ENCODE measurements around the gene MRGPRX3.

Gene MRGPRX3

DNA sequence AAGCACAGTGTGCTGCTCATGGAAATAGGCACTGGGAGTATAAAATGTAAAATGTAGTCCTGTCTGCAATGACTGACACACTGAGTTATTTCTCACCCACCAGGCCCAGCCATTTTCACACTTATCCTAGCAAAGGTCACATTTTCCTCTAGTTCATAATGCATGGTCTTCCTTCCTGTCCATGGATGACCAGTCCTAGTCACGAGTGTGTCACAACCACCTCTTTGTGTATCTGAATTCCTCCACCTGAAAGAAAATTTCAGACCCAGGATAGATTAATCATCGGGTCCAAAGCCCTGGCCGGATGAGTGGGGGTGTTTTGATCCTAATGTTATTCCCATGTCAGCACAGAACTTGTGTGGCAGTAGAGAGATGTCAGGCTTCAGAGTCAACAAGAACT lies 40.3 kb downstream of the MRGPRX3 start, which contains the start of gene MRGPRX4:
TSS of gene MRGPRX4 (plus strand) at position 172 of the 400 bp plus-strand sequence. CDS start 420 bp downstream, outside the sequence.
- Histone ChIP-seq H3K9me3 (ENCODE audit: control insufficient read depth, low read length) (no peaks in the 10 kb centered on the region), H3K4me3 (ENCODE audit: low read length) (no peak within 1 kb of the TSS), H3K9ac (ENCODE audit: low read length) (no peak within 1 kb of the TSS), H3K4me1 (ENCODE audit: control insufficient read depth, insufficient read depth, low read length) (no peaks in the 10 kb centered on the region), H3K36me3 (ENCODE audit: control insufficient read depth, insufficient read depth, low read length) (no peaks in the 10 kb centered on the region), H3K27me3 (ENCODE audit: control insufficient read depth, insufficient read depth, low read length) (no peaks in the 10 kb centered on the region)

GRCh38 chr11:18173225-18173866 lies 41.0 kb downstream of the MRGPRX3 start:
- H3K4me1 ChIP-seq (ENCODE audit: control insufficient read depth, insufficient read depth, low read length) = no peaks in the 10 kb centered on the region
- no peaks in the 10 kb centered on the region for H3K27me3 ChIP-seq (ENCODE audit: control insufficient read depth, insufficient read depth, low read length)
- no peak overlapping the region for H3K4me3 ChIP-seq (ENCODE audit: low read length)
- no peaks in the 10 kb centered on the region for H3K36me3 ChIP-seq (ENCODE audit: control insufficient read depth, insufficient read depth, low read length)
- H3K9me3 ChIP-seq (ENCODE audit: control insufficient read depth, low read length) = no peaks in the 10 kb centered on the region
- H3K9ac ChIP-seq (ENCODE audit: low read length) = no peak overlapping the region
